ENCODE results near the gene FAM149B1. TPM values are rescaled to one million over a fixed set of nuclear protein-coding genes. Genes with fewer than 3 reads are reported as not detected.

FAM149B1 gene
- 33.8 TPM for total RNA-seq

GRCh38 chr10:73167783-73168464, at the start of gene FAM149B1, which contains the start of gene ECD:
Gene FAM149B1, plus strand, starts transcription at chr10:73168119. Its CDS starts 221 bp downstream, at chr10:73168340.
Gene ECD, minus strand, starts transcription at chr10:73168008. Its CDS starts 4,071 bp downstream, at chr10:73163937.

GRCh38 chr10:73246646-73247508, 79.0 kb downstream of the FAM149B1 start, which contains the start of gene DNAJC9:
Gene DNAJC9, minus strand, starts transcription at chr10:73247255. Its CDS starts 66 bp downstream, at chr10:73247189.

GRCh38 chr10:73252445-73253224, 84.7 kb downstream of the FAM149B1 start, which contains the start of gene MRPS16:
Gene MRPS16, minus strand, starts transcription at chr10:73252644. Its CDS starts 162 bp downstream, at chr10:73252482.

Other genes with a start within 250 kb of the FAM149B1 start
- gene PLA2G12B, start 213.3 kb upstream of the FAM149B1 start, total RNA-seq = not detected
- gene P4HA1, start 71.3 kb upstream of the FAM149B1 start, total RNA-seq = 107 TPM
- gene NUDT13, start 57.7 kb upstream of the FAM149B1 start, total RNA-seq = 1.5 TPM
- 42.8 TPM for gene ECD, start 111 bp upstream of the FAM149B1 start, total RNA-seq
- gene DNAJC9, start 79.1 kb downstream of the FAM149B1 start, total RNA-seq = 34.0 TPM
- 53.2 TPM for gene MRPS16, start 84.5 kb downstream of the FAM149B1 start, total RNA-seq
- gene CFAP70, start 190.7 kb downstream of the FAM149B1 start, total RNA-seq = 4.9 TPM
- gene ANXA7, start 245.9 kb downstream of the FAM149B1 start, total RNA-seq = 68.4 TPM

All from camera-type eye (tissue), 1 donor.